Esophagus muscularis mucosa (tissue), 4 donors: ENCODE data around the gene IPO9. TPM values are rescaled to one million over a fixed set of nuclear protein-coding genes. Genes with fewer than 3 reads are reported as not detected.

Experiments used
- DNase-seq: peaks from one replicate; pipeline ENCODE4 v3.0.0-alpha.2; 2017; ENCODE audit errors: extremely low spot score
- H3K27ac ChIP-seq, 4 donors: fragments of 200-600 bp; sonication (generic); replicated peaks in 1 of 4; 1 replicate in 3 of 4; 2 replicates in 1 of 4; pipeline ENCODE4 v1.5.1; 2016 to 2019; ENCODE audit warnings: mild to moderate bottlenecking in 1 of 4
- H3K27me3 ChIP-seq, 4 donors: fragments of 200-600 bp; sonication (generic); one replicate each; pipeline versions ENCODE4 v1.5.1 to v1.6.0; 2016 to 2019
- H3K36me3 ChIP-seq, 4 donors: fragments of 200-600 bp; sonication (generic); one replicate each; pipeline ENCODE4 v1.5.1; 2016 to 2019
- H3K4me1 ChIP-seq, 4 donors: fragments of 200-600 bp; sonication (generic); one replicate each; pipeline ENCODE4 v1.5.1; 2016 to 2019
- H3K4me3 ChIP-seq, 4 donors: fragments of 200-600 bp; sonication (generic); 1 replicate in 2 of 4; 2 replicates in 2 of 4; pipeline ENCODE4 v1.5.1; 2016 to 2019; ENCODE audit warnings: mild to moderate bottlenecking in 4 of 4, moderate library complexity in 1 of 4
- H3K9me3 ChIP-seq, 4 donors: fragments of 200-600 bp; sonication (generic); 1 replicate in 3 of 4; 2 replicates in 1 of 4; pipeline ENCODE4 v1.5.1; 2016 to 2019
- CTCF ChIP-seq, 3 experiments: fragments of 200-600 bp in 2 of 3; fragments of 450-650 bp in 1 of 3; sonication (generic) in 2 of 3; IDR thresholded peaks; one replicate each; pipeline ENCODE4 v1.5.1; 2017 to 2019; ENCODE audit warnings: antibody characterized with exemption in 3 of 3, mild to moderate bottlenecking in 2 of 3, moderate library complexity in 1 of 3
- EP300 ChIP-seq: sonication (generic); formaldehyde crosslinking; IDR thresholded peaks from one replicate; pipeline ENCODE4 v1.6.1; 2017; ENCODE audit warnings: antibody characterized with exemption
- POLR2A ChIP-seq: fragments of 450-650 bp; IDR thresholded peaks from one replicate; pipeline ENCODE4 v1.6.1; 2017; ENCODE audit warnings: antibody characterized with exemption, moderate library complexity, mild to moderate bottlenecking, low read depth
- POLR2AphosphoS5 ChIP-seq, 2 donors: sonication (generic); formaldehyde crosslinking; IDR thresholded peaks; one replicate each; pipeline ENCODE4 v1.6.1; 2017; ENCODE audit warnings: antibody characterized with exemption in 2 of 2
- WGBS: methylation state at CpG from one replicate; pipeline ENCODE4 v1.1.5; 2018; 5-methylcytosine and 5-hydroxymethylcytosine counted together
- intact Hi-C: fragments of 100-400 bp; cut with DNase I; formaldehyde crosslinking; loops from one replicate; pipeline ENCODE4 v1.15.1; 2023
- total RNA-seq, 4 donors: library from RNA; depleted of rRNA; stranded (reverse); fragments of >200 nt; gene quantifications; one replicate each; pipeline versions ENCODE4 v1.1.0 to v1.2.1, GENCODE V29; 2016

Gene IPO9
- total RNA-seq, 4 donors from 2014 or later = 17.4 to 31.8 (median 23.1) TPM

- Histone ChIP-seq H3K4me1 (peaks cover 35 to 100% (median 100%) of the 10 kb centered on the region in 4 donors), H3K9me3 (no peaks in the 10 kb centered on the region), H3K36me3 (peaks cover 0 to 24% (median 6%) of the 10 kb centered on the region in 4 donors), H3K27me3 (peaks cover 0 to 3% (median 0%) of the 10 kb centered on the region in 4 donors), H3K4me3 (peak overlapping the region; percentile 11 to 45 (median 20)), H3K27ac (peak overlapping the region; percentile 91 to 95 (median 94))
- peak; percentile 96 for DNase-seq
- 21% methylated on average over 11 of the region's 11 CpGs for WGBS
- TF ChIP-seq POLR2AphosphoS5 (IDR thresholded peaks at IDR 0.05) = peak; percentile 77 to 84
- no peak for TF ChIP-seq CTCF (IDR thresholded peaks at IDR 0.05)
- peak; percentile 59 for TF ChIP-seq EP300
- intact Hi-C loops = loop anchor here (2.0 kb wide), 1 partner anchor 20 kb away; no protein-coding TSS in a partner anchor
These were observed 87.8 kb downstream of the IPO9 start for GRCh38 chr1:201916649-201917249.

GRCh38 chr1:201917362-201918033 is 88.5 kb downstream of the IPO9 start:
- DNase-seq = no peak
- H3K4me3 ChIP-seq = peak overlapping the region; percentile 11 to 45 (median 20)
- 33% methylated on average over 7 of the region's 7 CpGs for WGBS

GRCh38 chr1:201918343-201918742 is 89.4 kb downstream of the IPO9 start:
- H3K4me3 ChIP-seq = peak overlapping the region in 3 of 4 donors; percentile 5 to 25 (median 17)
- peaks cover 35 to 100% (median 100%) of the 10 kb centered on the region in 4 donors for H3K4me1 ChIP-seq
- peak overlapping the region; percentile 91 to 95 (median 94) for H3K27ac ChIP-seq
- WGBS = 42% methylated on average over 5 of the region's 5 CpGs
- no peak for TF ChIP-seq EP300
- no peak for TF ChIP-seq POLR2A
- no peak for TF ChIP-seq POLR2AphosphoS5 (IDR thresholded peaks at IDR 0.05)
- no peak for TF ChIP-seq CTCF (IDR thresholded peaks at IDR 0.05)
- intact Hi-C loops = no loop called here
- peaks cover 0 to 3% (median 0%) of the 10 kb centered on the region in 4 donors for H3K27me3 ChIP-seq
- no peak for DNase-seq
- H3K36me3 ChIP-seq = peaks cover 0 to 28% (median 10%) of the 10 kb centered on the region in 4 donors
- no peaks in the 10 kb centered on the region for H3K9me3 ChIP-seq

More at GRCh38 chr1:201917362-201918033, 88.5 kb downstream of the IPO9 start:
- TF ChIP-seq CTCF (IDR thresholded peaks at IDR 0.05) = no peak
- TF ChIP-seq POLR2AphosphoS5 (IDR thresholded peaks at IDR 0.05) = peak; percentile 59 to 78
- peak; percentile 80 for TF ChIP-seq EP300
- no peak for TF ChIP-seq POLR2A
- intact Hi-C loops = loop anchor here (2.0 kb wide), 1 partner anchor 21 kb away; no protein-coding TSS in a partner anchor
- peaks cover 0 to 3% (median 0%) of the 10 kb centered on the region in 4 donors for H3K27me3 ChIP-seq
- peaks cover 0 to 23% (median 6%) of the 10 kb centered on the region in 4 donors for H3K36me3 ChIP-seq
- H3K4me1 ChIP-seq = peaks cover 35 to 100% (median 100%) of the 10 kb centered on the region in 4 donors
- no peaks in the 10 kb centered on the region for H3K9me3 ChIP-seq
- peak overlapping the region; percentile 91 to 95 (median 94) for H3K27ac ChIP-seq

GRCh38 chr1:201921952-201922558 is 93.1 kb downstream of the IPO9 start:
- 79% methylated on average over 3 of the region's 3 CpGs for WGBS
- Histone ChIP-seq H3K9me3 (no peaks in the 10 kb centered on the region), H3K27me3 (no peaks in the 10 kb centered on the region), H3K4me1 (peaks cover 24 to 100% (median 96%) of the 10 kb centered on the region in 4 donors), H3K27ac (peak overlapping the region; percentile 91 to 95 (median 94)), H3K36me3 (peaks cover 0 to 28% (median 14%) of the 10 kb centered on the region in 4 donors), H3K4me3 (no peak overlapping the region)
- no peak for TF ChIP-seq POLR2A
- TF ChIP-seq EP300 = no peak
- TF ChIP-seq CTCF (IDR thresholded peaks at IDR 0.05) = no peak
- no peak for TF ChIP-seq POLR2AphosphoS5 (IDR thresholded peaks at IDR 0.05)
- DNase-seq = no peak
- intact Hi-C loops = no loop called here
